ENCODE data around the gene NANOS2. TPM values are rescaled to one million over a fixed set of nuclear protein-coding genes. Genes with fewer than 3 reads are reported as not detected.

Gene NANOS2
- total RNA-seq, 1 experiment from 2014 or later = not detected

DNA sequence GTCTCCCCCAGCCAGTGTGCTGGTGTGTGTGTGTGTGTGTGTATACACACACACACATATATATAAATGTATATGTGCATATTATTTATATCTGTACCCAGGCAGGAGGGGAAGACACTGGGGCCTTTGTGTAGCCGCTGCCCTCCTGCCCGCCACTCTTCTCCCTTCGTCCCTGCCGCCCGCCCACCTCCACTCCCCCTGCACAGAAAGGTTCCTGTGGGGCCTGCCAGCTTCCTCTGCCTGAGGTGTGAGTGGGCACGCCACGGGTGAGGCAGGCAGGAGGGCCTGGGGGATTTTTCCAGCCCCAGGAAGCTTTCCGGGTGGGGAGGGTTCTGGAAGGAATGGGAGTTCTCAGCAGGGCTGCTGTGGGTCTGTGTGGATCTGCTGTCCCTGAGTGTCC lies 35.5 kb downstream of the NANOS2 start:
- Histone ChIP-seq H3K36me3 (ENCODE audit: insufficient read depth, low read length, poor library complexity, severe bottlenecking) (no peaks in the 10 kb centered on the region), H3K4me1 (ENCODE audit: insufficient read depth, low read length, poor library complexity, severe bottlenecking) (peaks cover 11% of the 10 kb centered on the region), H3K4me3 (ENCODE audit: low read depth, low read length, poor library complexity, severe bottlenecking) (no peak overlapping the region), H3K27ac (ENCODE audit: low read depth, low read length, poor library complexity, severe bottlenecking) (no peak overlapping the region), H3K9me3 (ENCODE audit: low read depth, low read length, poor library complexity, severe bottlenecking) (no peaks in the 10 kb centered on the region), H3K27me3 (replicated peaks; ENCODE audit: insufficient read depth, low read depth, low read length, poor library complexity) (no peaks in the 10 kb centered on the region)
- no TSS peak for BruUV-seq (replicated peaks)
- ChIA-PET CTCF (no interaction called here), POLR2A (ENCODE audit: low non-redundant PET) (no interaction called here)
- no peak for TF ChIP-seq EZH2 (IDR thresholded peaks at IDR 0.05; ENCODE audit: borderline replicate concordance, low read depth, low read length, poor library complexity, severe bottlenecking)
- TF ChIP-seq, protein P1, sequence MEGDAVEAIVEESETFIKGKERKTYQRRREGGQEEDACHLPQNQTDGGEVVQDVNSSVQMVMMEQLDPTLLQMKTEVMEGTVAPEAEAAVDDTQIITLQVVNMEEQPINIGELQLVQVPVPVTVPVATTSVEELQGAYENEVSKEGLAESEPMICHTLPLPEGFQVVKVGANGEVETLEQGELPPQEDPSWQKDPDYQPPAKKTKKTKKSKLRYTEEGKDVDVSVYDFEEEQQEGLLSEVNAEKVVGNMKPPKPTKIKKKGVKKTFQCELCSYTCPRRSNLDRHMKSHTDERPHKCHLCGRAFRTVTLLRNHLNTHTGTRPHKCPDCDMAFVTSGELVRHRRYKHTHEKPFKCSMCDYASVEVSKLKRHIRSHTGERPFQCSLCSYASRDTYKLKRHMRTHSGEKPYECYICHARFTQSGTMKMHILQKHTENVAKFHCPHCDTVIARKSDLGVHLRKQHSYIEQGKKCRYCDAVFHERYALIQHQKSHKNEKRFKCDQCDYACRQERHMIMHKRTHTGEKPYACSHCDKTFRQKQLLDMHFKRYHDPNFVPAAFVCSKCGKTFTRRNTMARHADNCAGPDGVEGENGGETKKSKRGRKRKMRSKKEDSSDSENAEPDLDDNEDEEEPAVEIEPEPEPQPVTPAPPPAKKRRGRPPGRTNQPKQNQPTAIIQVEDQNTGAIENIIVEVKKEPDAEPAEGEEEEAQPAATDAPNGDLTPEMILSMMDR (conservative IDR thresholded peaks at IDR 0.05; ENCODE audit: low read depth, low read length) = no peak
- intact Hi-C loops (cut with micrococcal nuclease; ENCODE audit: unreplicated experiment) = no loop called here
- DNase-seq (ENCODE audit: low spot score) = no peak

DNA sequence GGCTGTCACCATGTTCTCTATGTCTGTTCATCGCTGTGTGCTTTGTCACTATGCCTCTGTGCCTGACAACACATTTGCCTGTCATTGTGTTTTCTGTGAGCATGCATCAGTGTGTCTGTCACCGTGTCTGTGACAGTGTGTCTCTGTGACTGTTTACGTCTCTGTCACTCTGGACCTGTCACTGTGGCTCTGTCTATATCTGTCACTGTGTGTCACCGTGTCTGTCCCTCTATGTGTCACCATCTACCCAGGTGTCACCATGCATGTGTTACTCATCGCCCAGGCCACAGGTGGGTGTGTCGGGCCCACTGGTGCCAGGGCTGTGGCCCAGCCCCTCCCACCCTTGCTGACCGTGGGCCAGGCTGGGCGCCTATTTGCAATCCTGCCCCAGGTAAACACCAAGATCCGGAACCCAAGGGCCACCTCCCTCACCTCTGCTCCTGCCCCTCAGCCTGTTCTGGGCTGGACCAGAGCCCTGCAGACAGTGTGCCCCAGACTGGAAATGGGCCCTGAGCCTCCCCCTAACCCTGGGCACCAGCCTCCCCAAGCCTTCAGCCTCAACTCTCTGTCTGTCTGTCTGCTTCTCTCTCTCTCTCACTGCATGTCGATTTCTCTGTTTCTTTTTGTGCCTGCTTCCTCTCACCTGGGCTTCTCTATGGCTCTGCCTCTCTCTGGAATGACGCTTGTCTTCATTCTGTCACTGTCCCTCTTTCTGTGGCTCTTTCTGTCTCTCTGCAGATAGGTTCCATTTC lies 36.4 kb downstream of the NANOS2 start:
- CTCF ChIA-PET = no interaction called here

DNA sequence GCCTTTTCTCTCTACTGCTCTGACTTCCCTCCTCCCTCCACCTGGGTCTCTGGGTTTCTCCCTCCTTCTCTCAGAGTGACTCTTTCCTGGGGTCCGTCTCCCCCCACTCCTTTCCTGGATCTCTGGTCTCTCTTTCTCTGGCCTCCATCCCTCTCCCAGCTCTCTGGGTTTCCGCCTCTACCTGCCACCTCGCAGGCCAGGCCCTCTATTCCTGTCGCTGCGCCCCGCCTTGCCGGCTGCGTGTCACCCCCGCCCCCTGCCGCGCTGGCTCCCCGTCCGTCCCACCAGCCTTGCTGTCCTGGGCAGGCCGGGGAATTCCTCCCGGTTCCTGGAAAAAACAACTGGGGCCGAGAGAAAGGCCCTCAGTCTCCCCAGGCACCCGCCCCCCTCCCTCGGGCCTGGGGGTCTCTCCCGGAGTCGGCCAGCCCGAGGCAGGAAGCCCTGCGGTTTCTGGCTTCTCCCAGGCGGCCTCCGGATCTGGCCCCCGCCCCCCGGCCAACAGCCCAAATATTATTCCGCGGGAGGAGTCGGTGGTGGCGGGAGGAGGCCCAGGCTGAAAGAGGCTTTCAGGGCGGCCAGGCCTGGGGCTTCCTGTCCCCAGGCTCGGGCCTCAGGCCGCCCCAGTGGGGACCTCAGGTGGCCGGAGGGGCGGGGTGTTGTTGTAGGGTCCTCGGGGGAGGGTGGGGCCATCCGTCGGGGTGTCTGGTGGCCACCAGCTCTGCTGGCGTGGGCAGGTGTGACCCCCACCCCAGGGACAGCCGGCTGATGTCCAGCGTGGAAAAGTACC lies 38.0 kb downstream of the NANOS2 start:
- Histone ChIP-seq H3K27me3 (replicated peaks; ENCODE audit: insufficient read depth, low read depth, low read length, poor library complexity) (no peaks in the 10 kb centered on the region), H3K27ac (ENCODE audit: low read depth, low read length, poor library complexity, severe bottlenecking) (no peak overlapping the region), H3K4me1 (ENCODE audit: insufficient read depth, low read length, poor library complexity, severe bottlenecking) (no peaks in the 10 kb centered on the region), H3K9me3 (ENCODE audit: low read depth, low read length, poor library complexity, severe bottlenecking) (no peaks in the 10 kb centered on the region), H3K4me3 (ENCODE audit: low read depth, low read length, poor library complexity, severe bottlenecking) (no peak overlapping the region), H3K36me3 (ENCODE audit: insufficient read depth, low read length, poor library complexity, severe bottlenecking) (no peaks in the 10 kb centered on the region)
- ChIA-PET POLR2A (ENCODE audit: low non-redundant PET) (no interaction called here), CTCF (no interaction called here)
- no peak for DNase-seq (ENCODE audit: low spot score)
- no peak for TF ChIP-seq EZH2 (IDR thresholded peaks at IDR 0.05; ENCODE audit: borderline replicate concordance, low read depth, low read length, poor library complexity, severe bottlenecking)
- TF ChIP-seq, protein P1 (conservative IDR thresholded peaks at IDR 0.05; ENCODE audit: low read depth, low read length) = no peak
- intact Hi-C loops (cut with micrococcal nuclease; ENCODE audit: unreplicated experiment) = no loop called here
- no TSS peak for BruUV-seq (replicated peaks)

More for the DNA sequence above, 36.4 kb downstream of the NANOS2 start:
- no peaks in the 10 kb centered on the region for H3K27me3 ChIP-seq (replicated peaks; ENCODE audit: insufficient read depth, low read depth, low read length, poor library complexity)
- no peak for DNase-seq (ENCODE audit: low spot score)
- intact Hi-C loops (cut with micrococcal nuclease; ENCODE audit: unreplicated experiment) = no loop called here
- no peak overlapping the region for H3K27ac ChIP-seq (ENCODE audit: low read depth, low read length, poor library complexity, severe bottlenecking)
- no peaks in the 10 kb centered on the region for H3K36me3 ChIP-seq (ENCODE audit: insufficient read depth, low read length, poor library complexity, severe bottlenecking)
- no peak overlapping the region for H3K4me3 ChIP-seq (ENCODE audit: low read depth, low read length, poor library complexity, severe bottlenecking)
- H3K9me3 ChIP-seq (ENCODE audit: low read depth, low read length, poor library complexity, severe bottlenecking) = no peaks in the 10 kb centered on the region
- H3K4me1 ChIP-seq (ENCODE audit: insufficient read depth, low read length, poor library complexity, severe bottlenecking) = peaks cover 5% of the 10 kb centered on the region
- POLR2A ChIA-PET (ENCODE audit: low non-redundant PET) = no interaction called here
- TF ChIP-seq, protein P1 (conservative IDR thresholded peaks at IDR 0.05; ENCODE audit: low read depth, low read length) = no peak
- no peak for TF ChIP-seq EZH2 (IDR thresholded peaks at IDR 0.05; ENCODE audit: borderline replicate concordance, low read depth, low read length, poor library complexity, severe bottlenecking)
- no TSS peak for BruUV-seq (replicated peaks)

Measured in A673 (cell line).